ENCODE measurements around the gene YWHAH. TPM values are rescaled to one million over a fixed set of nuclear protein-coding genes. Genes with fewer than 3 reads are reported as not detected.

YWHAH gene
- total and polyA plus RNA-seq, 4 donors: 26.1 to 75.0 (median 42.4) TPM

GRCh38 chr22:31896472-31896871, 47.9 kb upstream of the YWHAH start:
- Histone ChIP-seq H3K4me1 (ENCODE audit: control insufficient read depth in 4 of 4, insufficient read depth in 4 of 4, low read length in 3 of 4) (no peaks in the 10 kb centered on the region), H3K27me3 (ENCODE audit: control insufficient read depth in 4 of 4, insufficient read depth in 4 of 4, low read length in 3 of 4) (no peaks in the 10 kb centered on the region), H3K9ac (ENCODE audit: low read depth in 1 of 2, low read length in 2 of 2) (no peak overlapping the region), H3K9me3 (ENCODE audit: control insufficient read depth in 4 of 4, low read length in 3 of 4) (no peaks in the 10 kb centered on the region), H3K4me3 (ENCODE audit: low read depth in 1 of 3, low read length in 3 of 3) (no peak overlapping the region), H3K36me3 (ENCODE audit: control insufficient read depth in 4 of 4, insufficient read depth in 3 of 4, low read depth in 1 of 4, low read length in 3 of 4) (peaks cover 4 to 44% (median 26%) of the 10 kb centered on the region in 4 donors), H3K27ac (ENCODE audit: low read depth in 1 of 2, low read length in 2 of 2) (no peak overlapping the region)
- TF ChIP-seq HNF4A (conservative IDR thresholded peaks at IDR 0.05): no peak
- no peak for TF ChIP-seq EGR1 (IDR thresholded peaks at IDR 0.05; ENCODE audit: low read depth in 2 of 2)
- no peak for TF ChIP-seq REST (IDR thresholded peaks at IDR 0.05)
- no peak for TF ChIP-seq MAX (IDR thresholded peaks at IDR 0.05)
- TF ChIP-seq FOXA1 (IDR thresholded peaks at IDR 0.05): no peak
- TF ChIP-seq ATF3 (IDR thresholded peaks at IDR 0.05): no peak
- no peak for TF ChIP-seq NR2F2 (IDR thresholded peaks at IDR 0.05)
- no peak for TF ChIP-seq GABPA (IDR thresholded peaks at IDR 0.05 in 1 of 2, conservative IDR thresholded peaks at IDR 0.05 in 1 of 2)
- no peak for TF ChIP-seq CTCF (IDR thresholded peaks at IDR 0.05; ENCODE audit: low read depth, low read length, missing input control)
- no peak for TF ChIP-seq TAF1 (conservative IDR thresholded peaks at IDR 0.05)
- no peak for TF ChIP-seq YY1 (IDR thresholded peaks at IDR 0.05)
- TF ChIP-seq HNF4G (IDR thresholded peaks at IDR 0.05): no peak
- TF ChIP-seq JUND (IDR thresholded peaks at IDR 0.05): no peak
- no peak for TF ChIP-seq RXRA (IDR thresholded peaks at IDR 0.05)
- no peak for TF ChIP-seq ZBTB33 (IDR thresholded peaks at IDR 0.05)
- no peak for TF ChIP-seq FOXA2 (IDR thresholded peaks at IDR 0.05)
- no peak for TF ChIP-seq SP1 (IDR thresholded peaks at IDR 0.05)
- TF ChIP-seq RAD21 (IDR thresholded peaks at IDR 0.05): no peak
- 97% methylated on average over 1 of the region's 1 CpG for WGBS
- no peak for DNase-seq (ENCODE audit: low spot score)
